Activated CD4-positive, alpha-beta T cell treated with anti-CD3 and anti-CD28 coated beads for 48 hours (primary cell): Measurements from ENCODE around the gene PLAGL2.
"Not testable (repeated sequence)": the region's sequence is repeated elsewhere in the genome, so short reads cannot be mapped to it uniquely, and the experiment has no call there.

Experiments used
- DNase-seq: peaks from one replicate; pipeline ENCODE4 v3.0.0-alpha.2; 2020

Gene PLAGL2

GRCh38 chr20:32203356-32204204 lies 4.0 kb downstream of the PLAGL2 start:
- peak; percentile 62 for DNase-seq

GRCh38 chr20:32201977-32202363 lies 5.6 kb downstream of the PLAGL2 start:
- no peak for DNase-seq

GRCh38 chr20:32201296-32201976 lies 6.1 kb downstream of the PLAGL2 start:
- DNase-seq: no peak

- DNase-seq: no peak
Measured at GRCh38 chr20:32199006-32199405, 8.5 kb downstream of the PLAGL2 start.

- not testable (repeated sequence) for DNase-seq
Measured at GRCh38 chr20:32197136-32197535, 10.4 kb downstream of the PLAGL2 start.

GRCh38 chr20:32196613-32197012 lies 10.9 kb downstream of the PLAGL2 start:
- not testable (repeated sequence) for DNase-seq

GRCh38 chr20:32195581-32195980 lies 12.0 kb downstream of the PLAGL2 start:
- DNase-seq: no peak

GRCh38 chr20:32193996-32194395 lies 13.5 kb downstream of the PLAGL2 start:
- DNase-seq: no peak

- not testable (repeated sequence) for DNase-seq
Measured at GRCh38 chr20:32193336-32193735, 14.2 kb downstream of the PLAGL2 start.

GRCh38 chr20:32192698-32193097 lies 14.8 kb downstream of the PLAGL2 start:
- DNase-seq: no peak

- no peak for DNase-seq
Measured at GRCh38 chr20:32191873-32192272, 15.7 kb downstream of the PLAGL2 start.

GRCh38 chr20:32191422-32191821 lies 16.1 kb downstream of the PLAGL2 start:
- DNase-seq: no peak

GRCh38 chr20:32190616-32191415 lies 16.7 kb downstream of the PLAGL2 start:
- no peak for DNase-seq

GRCh38 chr20:32189691-32190615 lies 17.6 kb downstream of the PLAGL2 start:
- peak; percentile 61 for DNase-seq

GRCh38 chr20:32189123-32189410 lies 18.5 kb downstream of the PLAGL2 start:
- no peak for DNase-seq

- no peak for DNase-seq
Measured at GRCh38 chr20:32188376-32189122, 19.0 kb downstream of the PLAGL2 start.

- no peak for DNase-seq
Measured at GRCh38 chr20:32186506-32186905, 21.0 kb downstream of the PLAGL2 start.

- DNase-seq: no peak
Measured at GRCh38 chr20:32184961-32185603, 22.5 kb downstream of the PLAGL2 start.

GRCh38 chr20:32183947-32184635 lies 23.5 kb downstream of the PLAGL2 start:
- no peak for DNase-seq

GRCh38 chr20:32181606-32182005 lies 25.9 kb downstream of the PLAGL2 start:
- DNase-seq: no peak

- no peak for DNase-seq
Measured at GRCh38 chr20:32179934-32180333, 27.6 kb downstream of the PLAGL2 start.
